Kidney (tissue), 14 donors: Measurements from ENCODE around the gene EME1. TPM values are rescaled to one million over a fixed set of nuclear protein-coding genes. Genes with fewer than 3 reads are reported as not detected.

ENCODE experiments used
- DNase-seq, 5 donors: peaks; one replicate each; pipeline ENCODE4 v3.0.0-alpha.2; 2013 to 2020
- FAIRE-seq: peaks from 2 replicates; lab custom pipeline; 2012; peaks lifted over from hg19 to GRCh38; lab: Jason Lieb, UNC
- H3K27ac ChIP-seq, 2 donors: one replicate each; pipeline ENCODE4 v1.7.0; 2013; ENCODE audit warnings: low read depth in 2 of 2, low read length in 2 of 2, inconsistent platforms in 1 of 2
- H3K27me3 ChIP-seq: one replicate; pipeline ENCODE4 v1.7.1; 2013; ENCODE audit warnings: low read length, inconsistent platforms; ENCODE audit not compliant: control insufficient read depth, insufficient read depth
- H3K36me3 ChIP-seq, 3 donors: one replicate each; pipeline versions ENCODE4 v1.7.0 to v1.7.1; 2013; ENCODE audit warnings: low read length in 3 of 3, control low read depth in 1 of 3, inconsistent platforms in 1 of 3; ENCODE audit not compliant: insufficient read depth in 3 of 3, control insufficient read depth in 2 of 3
- H3K4me1 ChIP-seq, 3 donors: one replicate each; pipeline versions ENCODE4 v1.7.0 to v1.7.1; 2013; ENCODE audit warnings: low read length in 3 of 3, inconsistent platforms in 1 of 3, low read depth in 1 of 3; ENCODE audit not compliant: control insufficient read depth in 2 of 3, insufficient read depth in 2 of 3
- H3K4me3 ChIP-seq, 3 donors: one replicate each; pipeline versions ENCODE4 v1.7.0 to v1.8.1; 2013; ENCODE audit warnings: low read length in 3 of 3, control low read depth in 1 of 3, inconsistent platforms in 1 of 3
- H3K9ac ChIP-seq, 3 donors: one replicate each; pipeline versions ENCODE4 v1.7.0 to v1.7.1; 2013; ENCODE audit warnings: low read length in 3 of 3, control low read depth in 1 of 3, inconsistent platforms in 1 of 3
- H3K9me3 ChIP-seq, 3 donors: one replicate each; pipeline versions ENCODE4 v1.7.0 to v1.7.1; 2013; ENCODE audit warnings: low read length in 3 of 3, control low read depth in 1 of 3, inconsistent platforms in 1 of 3; ENCODE audit not compliant: control insufficient read depth in 2 of 3, insufficient read depth in 1 of 3
- intact Hi-C: fragments of 100-400 bp; cut with DNase I; formaldehyde crosslinking; loops from one replicate; pipeline ENCODE4 v1.11.1; 2022
- polyA plus RNA-seq: library from polyadenylated mRNA; stranded (reverse); fragments of 350-450 nt; fragmentation: Illumina TruSeq; extraction: RNeasy Lipid Tissue Mini Kit (QIAGEN cat#74804); gene quantifications from one replicate; pipeline ENCODE4 v1.2.3, GENCODE V29; 2014; ENCODE audit warnings: low read depth, low replicate concordance; ENCODE audit not compliant: insufficient read depth
- total RNA-seq: library from RNA; stranded (reverse); fragmentation: NEBNext Ultra II Directional; extraction: Animal tissue kit (Norgen Biotek cat#: 25700); gene quantifications from one replicate; pipeline ENCODE4 v1.2.1, GENCODE V29; 2021
- TF ChIP-seq, protein P1 (sequence below): IDR thresholded peaks from 3 replicates; pipeline ENCODE4 v1.5.1; 2012; ENCODE audit warnings: mild to moderate bottlenecking, moderate library complexity, borderline replicate concordance; ENCODE audit not compliant: insufficient read depth; ENCODE audit errors: extremely low read depth
- donor health status: control.
- donor health status: control.
- donor health status: control.
- donor health status: control.
- donor health status: control.
- donor health status: DM: yes; HTN: yes; CAD: no.
- donor health status: Normal renal cell carcinoma (clear cell type).

EME1 gene
- total and polyA plus RNA-seq, 2 donors from 2014 or later = 1.0 TPM; not detected in 1

- Histone ChIP-seq H3K4me1 (no peaks in the 10 kb centered on the region), H3K36me3 (peaks cover 3 to 23% (median 7%) of the 10 kb centered on the region in 3 donors), H3K9me3 (no peaks in the 10 kb centered on the region), H3K27ac (no peak overlapping the region), H3K4me3 (no peak overlapping the region), H3K27me3 (no peaks in the 10 kb centered on the region), H3K9ac (no peak overlapping the region)
- FAIRE-seq (no peak), DNase-seq (peak in 1 of 5 donors; percentile 33)
- TF ChIP-seq, protein P1, sequence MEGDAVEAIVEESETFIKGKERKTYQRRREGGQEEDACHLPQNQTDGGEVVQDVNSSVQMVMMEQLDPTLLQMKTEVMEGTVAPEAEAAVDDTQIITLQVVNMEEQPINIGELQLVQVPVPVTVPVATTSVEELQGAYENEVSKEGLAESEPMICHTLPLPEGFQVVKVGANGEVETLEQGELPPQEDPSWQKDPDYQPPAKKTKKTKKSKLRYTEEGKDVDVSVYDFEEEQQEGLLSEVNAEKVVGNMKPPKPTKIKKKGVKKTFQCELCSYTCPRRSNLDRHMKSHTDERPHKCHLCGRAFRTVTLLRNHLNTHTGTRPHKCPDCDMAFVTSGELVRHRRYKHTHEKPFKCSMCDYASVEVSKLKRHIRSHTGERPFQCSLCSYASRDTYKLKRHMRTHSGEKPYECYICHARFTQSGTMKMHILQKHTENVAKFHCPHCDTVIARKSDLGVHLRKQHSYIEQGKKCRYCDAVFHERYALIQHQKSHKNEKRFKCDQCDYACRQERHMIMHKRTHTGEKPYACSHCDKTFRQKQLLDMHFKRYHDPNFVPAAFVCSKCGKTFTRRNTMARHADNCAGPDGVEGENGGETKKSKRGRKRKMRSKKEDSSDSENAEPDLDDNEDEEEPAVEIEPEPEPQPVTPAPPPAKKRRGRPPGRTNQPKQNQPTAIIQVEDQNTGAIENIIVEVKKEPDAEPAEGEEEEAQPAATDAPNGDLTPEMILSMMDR = no peak
- intact Hi-C loops = no loop called here
Measured at GRCh38 chr17:50354776-50355175, 18.3 kb upstream of the EME1 start.

- intact Hi-C loops = no loop called here
- no peak overlapping the region for H3K27ac ChIP-seq
- peaks cover 3 to 23% (median 7%) of the 10 kb centered on the region in 3 donors for H3K36me3 ChIP-seq
- H3K9ac ChIP-seq = no peak overlapping the region
- H3K27me3 ChIP-seq = no peaks in the 10 kb centered on the region
- no peaks in the 10 kb centered on the region for H3K4me1 ChIP-seq
- no peak for FAIRE-seq
- peak in 1 of 5 donors; percentile 28 for DNase-seq
- H3K9me3 ChIP-seq = no peaks in the 10 kb centered on the region
- TF ChIP-seq, protein P1 = no peak
- H3K4me3 ChIP-seq = no peak overlapping the region
Measured at GRCh38 chr17:50355336-50355700, 17.7 kb upstream of the EME1 start.

DNA sequence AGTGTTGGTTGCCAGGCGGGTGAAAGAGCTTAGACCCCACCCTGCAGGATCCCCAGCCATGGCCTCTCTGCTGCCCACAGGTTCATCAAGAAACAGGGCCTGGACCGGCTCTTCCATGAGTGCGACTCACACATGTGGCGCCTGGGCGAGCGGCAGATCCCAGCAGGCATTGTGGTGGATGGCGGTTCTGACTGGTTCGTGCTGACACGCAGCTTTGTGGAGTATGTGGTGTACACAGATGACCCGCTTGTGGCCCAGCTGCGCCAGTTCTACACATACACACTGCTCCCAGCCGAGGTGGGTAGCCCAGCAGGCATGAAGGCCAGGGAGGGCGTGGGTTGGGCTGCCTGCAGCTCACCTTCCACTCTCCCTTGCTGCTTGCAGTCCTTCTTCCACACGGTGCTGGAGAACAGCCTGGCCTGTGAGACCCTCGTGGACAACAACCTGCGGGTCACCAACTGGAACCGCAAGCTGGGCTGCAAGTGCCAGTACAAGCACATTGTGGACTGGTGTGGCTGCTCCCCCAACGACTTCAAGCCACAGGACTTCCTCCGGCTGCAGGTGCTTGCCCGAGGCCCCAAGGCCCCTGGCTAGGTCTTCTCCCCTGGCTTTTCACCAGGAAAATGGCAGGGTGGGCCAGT, 17.2 kb upstream of the EME1 start:
- H3K27ac ChIP-seq = no peak overlapping the region
- H3K4me1 ChIP-seq = no peaks in the 10 kb centered on the region
- H3K9me3 ChIP-seq = no peaks in the 10 kb centered on the region
- TF ChIP-seq, protein P1 = no peak
- no peaks in the 10 kb centered on the region for H3K27me3 ChIP-seq
- DNase-seq (no peak), FAIRE-seq (no peak)
- no peak overlapping the region for H3K9ac ChIP-seq
- H3K4me3 ChIP-seq = no peak overlapping the region
- H3K36me3 ChIP-seq = peaks cover 3 to 23% (median 7%) of the 10 kb centered on the region in 3 donors
- intact Hi-C loops = no loop called here
